ENCODE data around the gene HHAT. TPM values are rescaled to one million over a fixed set of nuclear protein-coding genes. Genes with fewer than 3 reads are reported as not detected.

HHAT gene
- total and polyA plus RNA-seq, 2 of the 4 experiments (the other 2 are of a cell fraction) = 1.7 to 2.5 TPM

- no peak for TF ChIP-seq CTCF (conservative IDR thresholded peaks at IDR 0.05; ENCODE audit: low read depth, low read length)
- TF ChIP-seq CEBPB (IDR thresholded peaks at IDR 0.05; ENCODE audit: low read depth, low read length) = no peak
- no peak for TF ChIP-seq NFE2L2 (IDR thresholded peaks at IDR 0.05; ENCODE audit: low read depth, low read length)
- no peak for TF ChIP-seq BHLHE40 (IDR thresholded peaks at IDR 0.05; ENCODE audit: low read depth, low read length)
- no peak for TF ChIP-seq SMC3 (IDR thresholded peaks at IDR 0.05; ENCODE audit: low read depth, low read length)
- TF ChIP-seq MAFK (IDR thresholded peaks at IDR 0.05; ENCODE audit: low read depth, low read length) = no peak
- no peak for TF ChIP-seq CHD1 (IDR thresholded peaks at IDR 0.05; ENCODE audit: low read depth, low read length)
- no peak for TF ChIP-seq FOS (IDR thresholded peaks at IDR 0.05; ENCODE audit: low read depth, low read length)
- TF ChIP-seq RAD21 (IDR thresholded peaks at IDR 0.05; ENCODE audit: low read length) = no peak
- no peak for TF ChIP-seq RCOR1 (IDR thresholded peaks at IDR 0.05; ENCODE audit: insufficient replicate concordance, low read length)
- TF ChIP-seq RFX5 (IDR thresholded peaks at IDR 0.05; ENCODE audit: low read depth, low read length) = no peak
- no peak for TF ChIP-seq MAZ (IDR thresholded peaks at IDR 0.05; ENCODE audit: borderline replicate concordance, low read depth, low read length)
- TF ChIP-seq USF2 (IDR thresholded peaks at IDR 0.05; ENCODE audit: low read depth, low read length) = no peak
- TF ChIP-seq POLR2A (IDR thresholded peaks at IDR 0.05; ENCODE audit: low read depth, low read length) = no peak
- TF ChIP-seq ELK1 (IDR thresholded peaks at IDR 0.05; ENCODE audit: borderline replicate concordance, low read depth, low read length) = no peak
- no peak for TF ChIP-seq MXI1 (IDR thresholded peaks at IDR 0.05; ENCODE audit: borderline replicate concordance, low read depth, low read length)
- Histone ChIP-seq H2BK15ac (ENCODE audit: low read depth, low read length) (no peak overlapping the region), H3K14ac (replicated peaks; ENCODE audit: low read depth, low read length) (no peak overlapping the region), H3K23ac (ENCODE audit: low read depth, low read length) (no peak overlapping the region), H2BK20ac (ENCODE audit: low read depth, low read length) (no peak overlapping the region), H2AFZ (replicated peaks; ENCODE audit: low read length, poor library complexity) (no peak overlapping the region), H4K91ac (ENCODE audit: insufficient read depth, low read depth, low read length) (no peak overlapping the region), H3K36me3 (ENCODE audit: control insufficient read depth, insufficient read depth, low read length) (no peaks in the 10 kb centered on the region), H3K27ac (ENCODE audit: insufficient read depth, low read length) (no peak overlapping the region), H3K4ac (ENCODE audit: low read depth, low read length) (no peak overlapping the region), H3K4me1 (ENCODE audit: control insufficient read depth, insufficient read depth, low read length) (no peaks in the 10 kb centered on the region), H3K9me1 (ENCODE audit: insufficient read depth, low read length) (no peaks in the 10 kb centered on the region; the same call in 1 of the 2 replicates), H3K56ac (ENCODE audit: extremely low read depth, insufficient read depth, low read length) (no peak overlapping the region), H2AK9ac (replicated peaks; ENCODE audit: low read depth, low read length, poor library complexity) (no peak overlapping the region), H4K5ac (ENCODE audit: low read depth, low read length) (no peak overlapping the region), H3K27me3 (ENCODE audit: control insufficient read depth, insufficient read depth, low read length) (no peaks in the 10 kb centered on the region), H2AK5ac (ENCODE audit: low read depth, low read length) (no peak overlapping the region), H3K4me3 (ENCODE audit: insufficient read depth, low read depth, low read length) (no peak overlapping the region), H3K79me1 (ENCODE audit: low read depth in 1 of 2, low read length in 2 of 2) (no peaks in the 10 kb centered on the region), H4K20me1 (ENCODE audit: insufficient read depth, low read length) (no peaks in the 10 kb centered on the region), H2BK120ac (ENCODE audit: low read depth, low read length) (no peak overlapping the region), H2BK5ac (ENCODE audit: low read depth, low read length, poor library complexity, severe bottlenecking) (no peak overlapping the region), H3K18ac (ENCODE audit: low read depth, low read length) (no peak overlapping the region), H3K9me3 (ENCODE audit: control insufficient read depth, insufficient read depth, low read length) (no peaks in the 10 kb centered on the region), H4K8ac (ENCODE audit: low read depth in 2 of 2, low read length in 2 of 2) (no peak overlapping the region), H3K9ac (ENCODE audit: low read depth, low read length) (no peak overlapping the region), H3K4me2 (ENCODE audit: low read depth, low read length) (no peak overlapping the region)
- ATAC-seq (ENCODE audit: low read depth) (no peak), DNase-seq (no peak)
- ChIA-PET CTCF (interaction anchor here (0.6 kb wide), 1 partner anchor 223 kb away, joined by 3 read pairs; no protein-coding TSS in a partner anchor), POLR2A (ENCODE audit: unreplicated experiment) (no interaction called here)
- no TSS peak for BruUV-seq (replicated peaks)
- intact Hi-C loops (cut with micrococcal nuclease) (no loop called here), in situ Hi-C loops (cut with MboI; ENCODE audit: low sequenced_read_pairs) (no loop called here), dilution Hi-C loops (cut with HindIII; ENCODE audit: low sequenced_read_pairs, unreplicated experiment) (no loop called here)
- 80% methylated on average over 1 of the region's 2 CpGs; no CpG with 5 or more reads in 1 of the 2 experiments for WGBS, 2 experiments (ENCODE audit: extremely low coverage in 2 of 2, insufficient read length in 1 of 2)
Measured at GRCh38 chr1:210629276-210629675, 300.6 kb downstream of the HHAT start.
